Esophagus (tissue), 2 donors: ENCODE measurements around the gene RPS29. TPM values are rescaled to one million over a fixed set of nuclear protein-coding genes. Genes with fewer than 3 reads are reported as not detected.

Source experiments
- polyA plus RNA-seq, 2 donors: library from polyadenylated mRNA; stranded (reverse); fragments of 200-250 nt; gene quantifications; one replicate each; pipeline ENCODE4 v1.2.3, GENCODE V29; 2013
- donor health status: healthy with polysubstance abuse.
- donor health status: Bipolar disorder and iron deficiency.

The RPS29 gene
- polyA plus RNA-seq, 2 donors: 861 to 2,600 TPM

Other genes starting within 250 kb of the RPS29 start
- 1 to 10 TPM; 4.3 to 9.0 TPM for gene LRR1, start 12.6 kb upstream of the RPS29 start, polyA plus RNA-seq
- gene RPL36AL, start 34.2 kb upstream of the RPS29 start, polyA plus RNA-seq: 100 to 1,000 TPM; 405 to 519 TPM
- gene MGAT2, start 34.4 kb upstream of the RPS29 start, polyA plus RNA-seq: 10 to 100 TPM in 1 of 2 donors, 1 to 10 TPM in 1; 9.2 to 10.8 TPM
- gene DNAAF2, start 48.9 kb upstream of the RPS29 start, polyA plus RNA-seq: 1 to 10 TPM; 2.3 to 5.2 TPM
- gene POLE2, start 101.8 kb upstream of the RPS29 start, polyA plus RNA-seq: 1 to 10 TPM; 7.0 to 8.0 TPM
- 1 to 10 TPM; 1.0 to 2.3 TPM for gene KLHDC1, start 106.7 kb upstream of the RPS29 start, polyA plus RNA-seq
- 10 to 100 TPM; 24.2 to 31.6 TPM for gene KLHDC2, start 181.8 kb upstream of the RPS29 start, polyA plus RNA-seq